H1 (cell line): ENCODE data around the gene KDM6B. TPM values are rescaled to one million over a fixed set of nuclear protein-coding genes. Genes with fewer than 3 reads are reported as not detected.

Source experiments
- CTCF ChIA-PET: fragments of 300-600 bp; sonication (Branson Sonifier 250); formaldehyde crosslinking; loops from one replicate; lab custom pipeline; 2021; ENCODE audit not compliant: partially characterized antibody; lab: Charles Lee
- POLR2A ChIA-PET: fragments of 300-600 bp; sonication (Branson Sonifier 250); formaldehyde crosslinking; loops from one replicate; lab custom pipeline; 2021; ENCODE audit warnings: inconsistent platforms; ENCODE audit not compliant: partially characterized antibody; lab: Charles Lee
- DNase-seq, 2 experiments: peaks; one replicate each; pipeline versions ENCODE4 v3.0.0 to v3.0.0-alpha.2; 2010 to 2022; ENCODE audit warnings: low spot score in 2 of 2, low read depth in 1 of 2, mixed read lengths in 1 of 2
- FAIRE-seq: peaks from 2 replicates; lab custom pipeline; 2011; peaks lifted over from hg19 to GRCh38; lab: Jason Lieb, UNC
- H2AFZ ChIP-seq: 2 replicates; pipeline ENCODE4 v1.8.1; 2012; ENCODE audit warnings: low read length, inconsistent platforms
- H2AK5ac ChIP-seq: 2 replicates; pipeline ENCODE4 v1.6.1; 2013; ENCODE audit warnings: low read depth, low read length
- H2BK120ac ChIP-seq: replicated peaks from 2 replicates; pipeline ENCODE3; 2013; ENCODE audit warnings: low read depth, low read length, inconsistent platforms
- H2BK12ac ChIP-seq: 2 replicates; pipeline ENCODE4 v1.6.1; 2013; ENCODE audit warnings: low read depth, low read length
- H2BK15ac ChIP-seq: 2 replicates; pipeline ENCODE4 v1.6.1; 2013; ENCODE audit warnings: low read length
- H2BK20ac ChIP-seq: 2 replicates; pipeline ENCODE4 v1.6.1; 2013; ENCODE audit warnings: low read length
- H2BK5ac ChIP-seq: 2 replicates; pipeline ENCODE4 v1.6.1; 2013; ENCODE audit warnings: low read depth, low read length
- H3K14ac ChIP-seq: 2 replicates; pipeline ENCODE4 v1.6.1; 2013; ENCODE audit warnings: inconsistent platforms; ENCODE audit not compliant: insufficient read length
- H3K18ac ChIP-seq: 2 replicates; pipeline ENCODE4 v1.6.1; 2013; ENCODE audit warnings: low read length; ENCODE audit errors: extremely low read depth
- H3K23ac ChIP-seq: 2 replicates; pipeline ENCODE4 v1.6.1; 2013; ENCODE audit warnings: inconsistent platforms; ENCODE audit not compliant: insufficient read length
- H3K23me2 ChIP-seq: 2 replicates; pipeline ENCODE4 v1.6.1; 2013; ENCODE audit warnings: low read depth, low read length
- H3K27ac ChIP-seq: 2 replicates; pipeline ENCODE4 v1.6.1; 2011; ENCODE audit warnings: low read depth, low read length, inconsistent platforms
- H3K27me3 ChIP-seq, 4 experiments: replicated peaks in 1 of 4; 1 replicate in 1 of 4; 2 replicates in 3 of 4; pipeline versions ENCODE4 v1.6.1 to v1.8.1; 2011 to 2013; ENCODE audit warnings: low read length in 3 of 4, mild to moderate bottlenecking in 3 of 4, inconsistent platforms in 2 of 4, mixed read lengths in 2 of 4, moderate library complexity in 1 of 4; ENCODE audit not compliant: control insufficient read depth in 3 of 4, insufficient read depth in 3 of 4; ENCODE audit errors: extremely low read depth in 1 of 4
- H3K36me3 ChIP-seq, 4 experiments: 2 replicates each; pipeline versions ENCODE4 v1.6.1 to v1.8.1; 2011 to 2013; ENCODE audit warnings: mild to moderate bottlenecking in 4 of 4, low read length in 3 of 4, moderate library complexity in 2 of 4, control low read depth in 1 of 4, inconsistent platforms in 1 of 4; ENCODE audit not compliant: insufficient read depth in 4 of 4, control insufficient read depth in 2 of 4
- H3K4ac ChIP-seq: replicated peaks from 2 replicates; pipeline ENCODE3; 2013; ENCODE audit warnings: low read length, low read depth, mixed read lengths, inconsistent platforms; ENCODE audit not compliant: insufficient read length
- H3K4me1 ChIP-seq, 4 experiments: replicated peaks in 1 of 4; 1 replicate in 1 of 4; 2 replicates in 3 of 4; pipeline versions ENCODE4 v1.6.1 to v1.8.1; 2011 to 2013; ENCODE audit warnings: low read length in 3 of 4, inconsistent platforms in 2 of 4, mixed read lengths in 1 of 4; ENCODE audit not compliant: insufficient read depth in 4 of 4, control insufficient read depth in 3 of 4
- H3K4me2 ChIP-seq, 2 experiments: 2 replicates each; pipeline versions ENCODE4 v1.6.1 to v1.8.1; 2011 to 2013; ENCODE audit warnings: low read depth in 2 of 2, low read length in 2 of 2, control low read depth in 1 of 2, inconsistent platforms in 1 of 2, mild to moderate bottlenecking in 1 of 2; ENCODE audit not compliant: insufficient read depth in 1 of 2
- H3K4me3 ChIP-seq, 4 experiments: fragments of 200-600, 300-600 bp in 1 of 4; sonication (generic), shearing (Covaris generic), sonication (Bioruptor Twin) in 1 of 4; 2 replicates each; pipeline versions ENCODE4 v1.5.1 to v1.8.1; 2011 to 2016; ENCODE audit warnings: low read length in 4 of 4, low read depth in 3 of 4, control low read depth in 2 of 4, inconsistent platforms in 2 of 4, mild to moderate bottlenecking in 2 of 4, mixed read lengths in 1 of 4, moderate library complexity in 1 of 4; ENCODE audit not compliant: insufficient read depth in 2 of 4; ENCODE audit errors: extremely low read depth in 1 of 4
- H3K56ac ChIP-seq: replicated peaks from 2 replicates; pipeline ENCODE3; 2013; ENCODE audit warnings: low read depth, mild to moderate bottlenecking, mixed read lengths, low read length, inconsistent platforms; ENCODE audit not compliant: insufficient read length
- H3K79me1 ChIP-seq: 2 replicates; pipeline ENCODE4 v1.6.1; 2013; ENCODE audit warnings: low read depth, low read length, control low read depth
- H3K79me2 ChIP-seq, 2 experiments: 2 replicates each; pipeline versions ENCODE4 v1.6.1 to v1.8.1; 2012 to 2013; ENCODE audit warnings: low read length in 2 of 2, mild to moderate bottlenecking in 2 of 2, inconsistent platforms in 1 of 2; ENCODE audit not compliant: insufficient read depth in 2 of 2, control insufficient read depth in 1 of 2
- H3K9ac ChIP-seq, 4 experiments: replicated peaks in 1 of 4; 1 replicate in 1 of 4; 2 replicates in 3 of 4; pipeline versions ENCODE4 v1.6.1 to v1.8.1; 2011 to 2013; ENCODE audit warnings: low read depth in 3 of 4, low read length in 3 of 4, control low read depth in 2 of 4, mild to moderate bottlenecking in 2 of 4, moderate library complexity in 2 of 4, inconsistent platforms in 1 of 4; ENCODE audit errors: extremely low read depth in 1 of 4
- H3K9me3 ChIP-seq, 2 experiments: 2 replicates each; pipeline versions ENCODE4 v1.6.1 to v1.8.1; 2012 to 2013; ENCODE audit warnings: mild to moderate bottlenecking in 2 of 2, moderate library complexity in 2 of 2, control low read depth in 1 of 2, inconsistent platforms in 1 of 2, low read depth in 1 of 2, low read length in 1 of 2, mixed read lengths in 1 of 2; ENCODE audit not compliant: insufficient read depth in 2 of 2
- H4K20me1 ChIP-seq, 2 experiments: replicated peaks in 1 of 2; 2 replicates each; pipeline versions ENCODE3 to v1.8.1; 2011 to 2013; ENCODE audit warnings: inconsistent platforms in 2 of 2, low read length in 2 of 2, mild to moderate bottlenecking in 1 of 2; ENCODE audit not compliant: insufficient read depth in 2 of 2, control insufficient read depth in 1 of 2
- H4K5ac ChIP-seq: 2 replicates; pipeline ENCODE4 v1.6.1; 2013; ENCODE audit warnings: low read length, low read depth, mixed read lengths, inconsistent platforms; ENCODE audit not compliant: insufficient read length
- H4K8ac ChIP-seq: 2 replicates; pipeline ENCODE4 v1.8.0; 2013; ENCODE audit warnings: mild to moderate bottlenecking, moderate library complexity, low read length, inconsistent platforms; ENCODE audit not compliant: insufficient read depth; ENCODE audit errors: extremely low read depth
- H4K91ac ChIP-seq: replicated peaks from 2 replicates; pipeline ENCODE3; 2013; ENCODE audit warnings: low read length, mixed read lengths, inconsistent platforms; ENCODE audit not compliant: insufficient read length
- CREB1 ChIP-seq: IDR thresholded peaks from 2 replicates; pipeline ENCODE4 v1.6.1; 2012; ENCODE audit warnings: inconsistent platforms
- MAX ChIP-seq: IDR thresholded peaks from 2 replicates; pipeline ENCODE4 v1.6.1; 2012; ENCODE audit warnings: inconsistent platforms
- RFX5 ChIP-seq: IDR thresholded peaks from 2 replicates; pipeline ENCODE4 v1.6.1; 2011; ENCODE audit warnings: low read depth, low read length, improper control_type of control experiment, borderline replicate concordance
- RXRA ChIP-seq: IDR thresholded peaks from 2 replicates; pipeline ENCODE4 v1.6.1; 2011; ENCODE audit warnings: low read depth, mild to moderate bottlenecking, low read length, moderate library complexity; ENCODE audit not compliant: insufficient read depth
- SIN3A ChIP-seq, 2 experiments: IDR thresholded peaks in 1 of 2; conservative IDR thresholded peaks in 1 of 2; 2 replicates each; pipeline ENCODE4 v1.6.1; 2011 to 2012; ENCODE audit warnings: low read length in 2 of 2, improper control_type of control experiment in 1 of 2, low read depth in 1 of 2, mild to moderate bottlenecking in 1 of 2
- SUZ12 ChIP-seq: fragments of 200-600 bp; sonication (generic); IDR thresholded peaks from 2 replicates; pipeline ENCODE4 v1.6.1; 2012; ENCODE audit warnings: mild to moderate bottlenecking, inconsistent platforms, low read length, moderate library complexity, mixed read lengths
- TCF12 ChIP-seq: IDR thresholded peaks from 2 replicates; pipeline ENCODE4 v1.6.1; 2011; ENCODE audit warnings: low read depth, mild to moderate bottlenecking, low read length
- YY1 ChIP-seq: IDR thresholded peaks from 2 replicates; pipeline ENCODE4 v1.6.1; 2011; ENCODE audit warnings: low read depth, mild to moderate bottlenecking, low read length
- WGBS, 2 experiments: shearing (Covaris generic) in 1 of 2; methylation state at CpG; one replicate each; pipeline versions ENCODE4 v1.1.6 to v1.1.7; 2013 to 2015; ENCODE audit warnings: low lambda C conversion rate in 2 of 2, mixed read lengths in 2 of 2, inconsistent platforms in 1 of 2, low coverage in 1 of 2, missing lambda C conversion rate in 1 of 2; ENCODE audit not compliant: insufficient replicate concordance in 2 of 2, insufficient coverage in 1 of 2, insufficient read length in 1 of 2; ENCODE audit errors: extremely low coverage in 1 of 2, missing lambda C conversion rate in 1 of 2; 5-methylcytosine and 5-hydroxymethylcytosine counted together
- polyA plus RNA-seq, 7 experiments: library from polyadenylated mRNA; depleted of rRNA in 3 of 7; stranded (reverse) in 5 of 7; unstranded in 2 of 7; fragments of >200 nt in 5 of 7; fragments of 200-250 nt in 2 of 7; gene quantifications; 1 replicate in 5 of 7; 2 replicates in 1 of 7; 4 replicates in 1 of 7; pipeline versions ENCODE4 v1.2.1 to v1.2.3, GENCODE V29; 2011 to 2013; ENCODE audit warnings: missing spikeins in 2 of 7, mixed read lengths in 2 of 7
- total RNA-seq: library from RNA; stranded (reverse); fragmentation: NEBNext Ultra II Directional; extraction: Animal tissue kit (Norgen Biotek cat#: 25700); gene quantifications from 2 replicates; pipeline ENCODE4 v1.2.1, GENCODE V29; 2021

Gene KDM6B
- total and polyA plus RNA-seq, 2 of the 8 experiments (the other 6 are each of a cell fraction or from before 2014, with no cell fraction given), result 0.48 to 3.7 TPM

- Histone ChIP-seq H2AK5ac (no peak overlapping the region), H3K14ac (no peak overlapping the region), H4K5ac (no peak overlapping the region), H3K79me1 (no peaks in the 10 kb centered on the region), H3K9ac (no peak overlapping the region; a peak in 1 of 7 replicates), H4K91ac (no peak overlapping the region), H2BK120ac (no peak overlapping the region), H3K18ac (peak overlapping the region; percentile 79; the same call in 1 of the 2 replicates), H3K9me3 (no peaks in the 10 kb centered on the region), H2BK20ac (0 out of 2 replicates have a peak overlapping the region, but pooled peaks have one; percentile 61), H4K8ac (no peak overlapping the region; the same call in 1 of the 2 replicates), H3K56ac (no peak overlapping the region), H3K79me2 (no peaks in the 10 kb centered on the region), H3K23ac (no peak overlapping the region), H3K23me2 (peaks cover 12% of the 10 kb centered on the region), H2AFZ (peak overlapping the region; percentile 47; the same call in 1 of the 2 replicates), H4K20me1 (peaks cover 0 to 23% of the 10 kb centered on the region in 2 experiments), H3K4me3 (peak overlapping the region; percentile 39 to 65 (median 52)), H3K4me1 (peaks cover 0 to 37% (median 31%) of the 10 kb centered on the region in 4 experiments; a peak in 6 of 7 replicates), H2BK5ac (no peak overlapping the region; the same call in 1 of the 2 replicates), H3K4ac (no peak overlapping the region), H3K4me2 (peak overlapping the region; percentile 74 to 94), H2BK15ac (peak overlapping the region; percentile 95; the same call in 1 of the 2 replicates), H3K27ac (no peak overlapping the region), H3K36me3 (peaks cover 0 to 4% (median 0%) of the 10 kb centered on the region in 4 experiments; a peak in 3 of 8 replicates), H2BK12ac (peak overlapping the region; percentile 53; the same call in 1 of the 2 replicates), H3K27me3 (peaks cover 32 to 49% (median 48%) of the 10 kb centered on the region in 4 experiments)
- 9% methylated on average over 59 of the region's 60 CpGs; no CpG with 5 or more reads in 1 of the 2 experiments for WGBS, 2 experiments
- ChIA-PET POLR2A (interaction anchor here (0.8 to 4.0 kb wide), 3 partner anchors 10 to 16 kb away, joined by 3 to 24 read pairs (median 5); no protein-coding TSS in a partner anchor), CTCF (interaction anchor here (0.6 to 4.9 kb wide), 14 partner anchors 9 to 140 kb away, joined by 3 to 44 read pairs (median 5); partner anchors contain the start of gene KDM6B)
- FAIRE-seq, result peak; percentile 42
- DNase-seq, result peak; percentile 82 to 95
- TF ChIP-seq YY1, result 0 out of 2 replicates have a peak, but pooled peaks have one; percentile 7
- TF ChIP-seq TCF12, result no peak
- no peak for TF ChIP-seq RFX5
- TF ChIP-seq MAX, result peak; percentile 84
- no peak for TF ChIP-seq RXRA
- TF ChIP-seq SUZ12, result no peak
- peak; percentile 64 to 78; a peak in 2 of 4 replicates for TF ChIP-seq SIN3A (conservative IDR thresholded peaks at IDR 0.05 in 1 of 2, IDR thresholded peaks at IDR 0.05 in 1 of 2; ENCODE audit: low read depth in 1 of 2, low read length in 2 of 2)
- TF ChIP-seq CREB1, result no peak; the same call in 1 of the 2 replicates
These were observed 17.6 kb downstream of the KDM6B start for GRCh38 chr17:7851438-7852261.
